NCI-H1436 (cell line): Measurements from ENCODE around the gene ARHGEF28.
A peak's percentile ranks its signal among the peaks of the same experiment; 100 is the strongest.

Experiments
- DNase-seq: peaks from one replicate; lab custom pipeline; 2025; lab: John Stamatoyannopoulos, UW

The ARHGEF28 gene

DNA sequence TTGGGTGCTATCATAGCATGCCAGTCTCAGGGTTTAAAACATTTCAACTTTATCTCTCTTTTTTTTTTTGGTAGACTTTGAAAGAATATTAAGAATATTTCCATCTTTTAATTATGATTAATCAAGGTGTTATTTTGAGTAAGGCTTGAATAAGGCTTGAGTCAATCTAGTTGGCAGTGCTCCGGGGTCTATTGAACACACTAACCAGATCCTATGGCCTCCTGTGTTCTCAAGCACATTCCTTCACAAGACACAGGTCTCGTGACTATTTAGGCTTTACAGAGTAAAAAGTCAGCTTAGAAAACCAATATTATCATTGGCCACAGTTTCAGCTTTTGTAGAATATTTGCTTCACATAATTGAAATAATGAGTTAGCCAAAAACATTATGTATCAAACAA lies 151.2 kb downstream of the ARHGEF28 start:
- DNase-seq: no peak

DNA sequence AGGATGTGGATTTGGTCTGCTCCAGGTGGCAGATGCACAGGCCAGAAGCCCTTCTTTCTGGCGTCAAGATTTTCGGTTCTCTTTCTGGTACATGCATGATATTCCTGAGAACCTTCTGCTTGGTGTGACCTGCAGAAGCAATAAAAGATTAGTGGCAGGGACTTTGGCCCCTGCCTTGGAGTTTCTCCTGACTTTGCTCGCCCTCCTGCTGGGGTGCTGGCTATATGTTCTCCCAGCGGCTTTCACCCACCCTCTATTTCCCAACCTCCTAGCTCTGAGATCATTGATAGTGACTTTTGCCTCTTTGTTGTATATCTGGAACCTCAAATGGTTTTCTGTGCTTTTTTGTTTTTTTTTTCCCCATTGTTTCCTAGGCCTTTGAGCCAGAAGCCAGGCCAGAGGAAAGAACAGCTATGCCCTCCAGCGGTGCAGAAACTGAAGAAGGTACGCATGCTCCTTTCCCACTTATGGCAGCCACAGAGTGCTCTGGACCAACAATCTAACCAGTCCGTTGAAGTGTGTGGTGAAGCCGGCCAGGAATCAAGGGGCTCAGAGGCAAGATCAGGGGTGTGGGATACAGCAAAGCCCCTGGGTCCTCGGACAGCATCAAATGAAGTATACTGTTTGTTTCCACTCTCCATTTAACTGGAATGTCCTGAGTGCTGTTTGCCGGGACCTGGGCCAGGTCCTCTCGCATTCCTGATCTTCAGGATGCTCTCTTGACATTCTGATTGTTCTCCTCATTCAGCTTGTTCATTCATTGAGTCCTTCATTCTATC lies 154.5 kb downstream of the ARHGEF28 start:
- DNase-seq: no peak

DNA sequence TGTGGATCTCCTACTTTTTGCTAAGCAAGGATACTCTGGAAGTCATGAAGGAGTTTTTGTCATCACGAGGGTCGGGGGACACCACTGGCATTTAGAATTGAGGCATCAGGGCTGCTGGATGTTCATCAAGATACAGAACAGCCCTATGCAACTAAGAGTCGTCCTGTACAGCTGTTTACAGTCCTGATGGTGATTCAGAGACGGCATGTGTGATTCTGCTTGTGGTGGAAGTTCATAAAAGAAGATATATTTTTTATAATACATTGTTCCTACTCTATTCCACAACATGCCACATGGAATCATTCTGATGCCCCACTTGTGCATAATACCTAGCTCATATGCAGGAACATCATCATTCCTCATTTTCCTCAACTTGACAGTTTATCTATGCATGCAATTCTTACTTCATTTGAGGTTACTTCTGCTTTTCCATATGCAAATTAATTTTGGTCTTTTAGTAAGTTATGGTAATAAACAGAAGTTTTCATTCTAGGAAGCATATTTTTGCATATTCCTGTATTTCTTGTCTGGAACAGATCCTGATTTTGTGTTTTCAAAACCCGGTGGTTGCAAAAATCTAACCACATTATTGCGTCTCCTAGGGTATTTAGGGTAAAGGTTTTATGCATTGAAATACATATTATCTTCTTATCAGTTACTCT lies 155.2 kb downstream of the ARHGEF28 start:
- no peak for DNase-seq

DNA sequence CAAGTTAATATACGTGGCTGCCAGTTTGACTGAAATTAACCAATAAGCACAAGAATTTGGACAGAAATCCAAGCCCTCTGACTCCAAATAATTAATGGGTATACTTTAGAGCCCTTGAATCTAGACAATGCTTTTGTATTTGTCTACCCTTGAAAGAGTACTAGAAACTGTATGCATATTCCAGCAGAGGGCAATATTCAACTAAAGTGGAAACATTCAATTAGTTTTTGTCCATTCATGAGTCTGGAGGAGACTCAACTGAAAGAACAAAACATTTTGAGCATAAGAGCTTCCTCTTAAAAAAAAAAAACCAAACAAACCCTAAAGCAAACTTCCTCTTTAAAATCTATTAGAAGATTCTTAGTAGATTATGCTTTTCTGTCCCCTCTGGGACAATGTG lies 157.8 kb downstream of the ARHGEF28 start:
- DNase-seq: peak; percentile 26

DNA sequence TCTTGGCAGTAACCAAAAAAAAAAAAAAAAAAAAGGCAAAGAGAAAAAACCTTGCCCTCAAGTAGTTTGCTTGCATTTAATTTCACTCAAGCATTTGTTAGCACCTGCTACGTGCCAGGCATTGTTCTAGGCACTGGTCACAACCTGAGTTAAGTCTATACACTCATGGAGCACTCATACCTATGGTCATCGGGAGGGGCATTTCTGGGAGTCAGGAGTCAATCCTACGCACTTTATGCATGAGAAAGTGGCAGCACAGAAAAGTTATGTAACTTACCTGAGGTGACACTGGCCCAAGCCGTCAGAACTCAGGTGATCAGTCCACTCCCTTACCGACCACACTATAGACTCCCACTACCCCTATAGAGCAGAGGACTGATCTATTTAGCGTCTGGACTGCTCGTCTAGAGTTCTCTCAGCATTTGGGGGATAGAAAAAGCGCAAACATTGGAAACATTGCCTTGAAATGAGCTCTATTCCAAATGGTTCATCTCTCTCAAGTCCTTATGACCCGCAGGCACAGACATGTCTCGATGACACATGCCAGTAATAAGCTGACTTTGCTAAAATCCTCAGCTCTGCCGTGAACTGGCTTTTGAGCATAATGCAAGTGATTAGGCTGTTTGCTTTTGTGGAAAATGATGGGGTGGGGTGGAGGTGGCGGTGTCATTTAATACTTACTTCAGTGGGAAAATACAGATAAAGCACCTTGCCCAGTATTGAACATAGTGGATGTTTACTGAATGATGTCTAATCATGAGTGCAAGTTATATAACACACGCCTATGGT lies 160.2 kb downstream of the ARHGEF28 start:
- DNase-seq: peak; percentile 56

DNA sequence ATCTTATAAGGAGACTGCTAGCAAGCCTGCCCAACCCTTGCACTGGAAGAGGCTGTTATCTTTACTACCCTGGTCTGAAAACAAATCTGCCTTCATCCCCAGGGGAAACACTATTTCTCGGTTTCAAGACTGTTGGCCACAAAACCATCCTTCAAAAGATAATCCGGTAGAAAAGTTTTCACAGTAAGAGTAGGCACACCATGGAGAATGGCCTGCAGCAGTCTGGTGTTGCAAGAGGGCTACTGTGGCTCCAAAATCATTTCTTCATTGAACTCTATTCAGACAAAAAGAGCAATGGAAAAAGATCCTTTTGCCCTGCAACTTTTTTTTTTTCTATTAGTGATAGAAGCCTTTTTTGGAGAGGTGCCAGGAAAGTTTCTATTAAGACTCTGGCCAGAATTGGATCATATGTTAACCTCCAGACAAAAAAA lies 163.9 kb downstream of the ARHGEF28 start:
- DNase-seq: no peak

DNA sequence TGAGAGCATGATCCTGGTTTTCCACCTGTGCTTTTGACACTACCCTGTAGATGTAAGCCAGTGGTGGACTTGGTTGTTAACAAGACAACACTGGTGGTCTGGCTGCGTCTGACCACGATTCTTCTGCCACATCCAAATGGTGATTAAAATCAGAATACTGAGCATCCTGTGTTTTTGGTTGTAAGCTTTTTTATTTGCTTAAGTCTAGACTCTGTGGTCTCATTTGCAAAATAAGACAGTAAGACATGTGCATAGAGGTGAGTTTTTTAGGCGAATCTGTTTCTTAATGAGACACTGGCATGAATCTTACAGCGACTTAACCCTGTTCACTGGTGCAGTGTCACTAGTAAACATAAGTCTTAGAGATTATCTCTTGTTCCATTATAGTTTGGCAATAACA lies 165.4 kb downstream of the ARHGEF28 start:
- DNase-seq: no peak

DNA sequence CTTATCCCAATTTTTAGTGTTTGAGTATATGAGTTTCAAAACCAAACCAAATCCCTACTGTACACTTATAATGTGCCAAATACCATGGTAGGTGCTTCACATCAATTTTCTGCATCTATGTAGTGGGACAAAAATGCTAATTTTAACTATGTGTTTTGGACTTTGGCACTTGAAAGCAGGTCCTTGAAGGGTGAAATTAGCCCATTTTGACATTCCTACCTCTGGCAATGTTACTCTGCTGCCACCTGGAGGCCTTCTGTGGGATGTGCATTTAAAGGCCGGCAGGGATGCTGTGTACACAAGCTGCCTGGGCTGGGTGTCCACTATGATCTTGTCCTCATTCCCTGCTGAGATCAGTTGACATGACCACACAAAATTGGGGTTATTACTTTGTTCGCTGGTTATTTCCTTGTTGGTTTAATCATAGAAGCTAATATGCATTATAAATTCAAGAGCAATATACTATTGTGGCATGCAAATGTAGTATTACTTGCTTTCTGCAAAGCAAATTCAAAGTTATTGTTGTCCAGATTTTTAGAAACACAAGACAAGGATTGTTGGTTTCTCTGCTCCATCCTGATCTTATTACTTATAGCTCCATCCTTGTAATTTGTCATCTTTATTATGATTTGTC lies 166.8 kb downstream of the ARHGEF28 start:
- peak; percentile 66 for DNase-seq

DNA sequence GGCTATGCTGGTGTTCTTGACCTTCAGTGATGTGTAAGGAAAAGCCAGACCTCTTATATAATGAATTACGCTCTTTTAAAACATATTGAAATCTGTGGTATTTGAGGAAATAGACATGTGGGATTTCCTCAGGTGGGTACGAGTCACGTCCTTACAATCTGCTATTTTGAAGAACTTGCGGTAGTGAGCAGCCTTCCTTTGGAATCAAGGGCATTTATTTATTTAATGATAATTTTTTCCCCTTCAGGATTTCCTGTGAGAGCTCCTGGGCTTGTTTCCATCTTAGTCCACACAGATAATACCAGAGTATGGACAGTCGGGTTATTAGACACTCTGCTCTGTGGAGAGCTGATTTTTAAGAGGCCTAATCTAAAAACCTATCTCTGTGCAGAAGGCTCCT lies 167.9 kb downstream of the ARHGEF28 start:
- DNase-seq: no peak

DNA sequence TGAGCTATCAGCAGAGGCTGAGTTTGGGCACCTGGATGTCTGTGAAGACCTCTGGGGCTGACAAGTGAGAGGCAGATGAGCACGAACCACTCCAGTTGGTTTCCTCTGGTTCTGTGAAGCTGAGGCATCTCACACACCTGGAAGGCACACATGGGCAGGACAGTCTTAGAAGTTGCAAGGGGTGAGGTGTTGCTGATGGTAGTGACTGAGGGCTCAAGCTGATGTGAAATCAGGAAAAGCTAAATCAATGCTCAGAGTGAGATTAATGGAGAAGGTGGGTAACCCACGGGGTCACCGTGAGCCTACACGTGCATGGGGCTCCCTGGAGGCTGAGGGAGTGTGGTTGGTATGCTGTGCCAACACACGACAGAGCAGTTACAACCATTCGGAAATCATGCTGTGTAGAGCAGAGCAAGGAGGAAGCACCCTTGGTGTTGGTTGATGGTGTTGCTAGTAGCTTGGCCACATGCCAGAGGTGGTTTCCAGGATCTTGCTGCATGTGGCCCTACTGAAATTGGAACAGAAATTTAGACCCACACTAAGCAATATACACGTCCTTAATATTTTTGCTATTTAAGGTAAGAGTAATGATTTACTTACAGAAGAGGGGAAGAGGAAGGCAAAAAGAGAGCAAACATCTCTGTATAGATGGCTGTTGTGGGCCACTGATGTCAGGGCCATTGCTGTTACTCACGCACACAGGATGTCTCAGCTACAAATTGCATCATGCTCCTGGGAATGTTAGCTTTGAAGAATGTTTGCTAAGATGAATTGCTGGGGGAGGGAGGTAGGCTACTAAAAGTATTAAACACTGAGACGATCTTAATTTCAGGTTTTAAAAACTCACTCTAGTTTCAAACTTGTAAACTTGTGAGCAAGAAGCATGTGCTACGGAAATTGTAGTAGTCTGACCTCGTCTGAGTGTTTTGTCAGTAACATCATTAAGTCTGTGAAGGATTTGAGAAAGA lies 170.5 kb downstream of the ARHGEF28 start:
- DNase-seq: no peak

DNA sequence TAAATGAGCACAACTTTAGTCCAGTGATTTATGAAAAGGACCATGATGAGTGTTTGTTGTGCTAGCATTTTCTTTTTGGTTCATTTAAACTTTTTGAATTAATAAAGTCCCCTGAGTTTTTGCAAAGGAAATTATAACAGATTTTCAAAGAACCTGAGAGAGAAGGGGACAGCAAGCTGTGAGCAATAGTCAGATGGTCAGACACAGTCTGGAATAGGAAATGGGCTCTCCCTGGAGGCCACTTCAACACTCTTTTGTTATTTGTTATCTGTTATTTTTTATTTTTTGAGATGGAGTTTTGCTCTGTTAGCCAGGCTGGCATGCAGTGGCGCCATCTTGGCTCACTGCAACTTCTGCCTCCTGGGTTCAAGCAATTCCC lies 171.1 kb downstream of the ARHGEF28 start:
- no peak for DNase-seq

DNA sequence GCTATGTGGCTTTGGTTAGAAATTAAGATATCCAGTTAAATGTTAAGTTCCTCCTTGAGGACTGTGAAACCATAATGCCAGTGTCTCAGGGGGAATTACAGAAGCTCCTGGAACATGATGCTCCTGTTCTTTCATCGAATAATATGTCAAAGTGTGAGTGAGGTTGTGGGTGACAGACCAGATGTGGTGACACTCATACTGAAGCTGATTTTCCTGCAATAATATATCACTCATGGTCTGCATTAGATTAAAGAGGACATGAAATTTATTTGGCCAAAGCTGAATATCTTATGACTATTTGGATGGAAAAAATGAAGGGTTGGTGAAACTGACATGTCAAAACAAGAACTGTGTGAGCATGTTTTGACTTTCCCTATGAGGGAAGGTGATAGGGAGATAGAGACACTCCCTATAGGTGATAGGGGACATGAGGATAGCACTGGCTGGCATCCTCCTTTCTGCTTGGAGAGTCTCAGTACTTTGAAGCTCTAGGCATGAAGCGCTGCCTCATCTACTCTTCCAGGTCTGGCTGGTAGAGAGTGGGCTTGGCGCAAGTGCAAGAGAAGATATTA lies 173.5 kb downstream of the ARHGEF28 start:
- no peak for DNase-seq

DNA sequence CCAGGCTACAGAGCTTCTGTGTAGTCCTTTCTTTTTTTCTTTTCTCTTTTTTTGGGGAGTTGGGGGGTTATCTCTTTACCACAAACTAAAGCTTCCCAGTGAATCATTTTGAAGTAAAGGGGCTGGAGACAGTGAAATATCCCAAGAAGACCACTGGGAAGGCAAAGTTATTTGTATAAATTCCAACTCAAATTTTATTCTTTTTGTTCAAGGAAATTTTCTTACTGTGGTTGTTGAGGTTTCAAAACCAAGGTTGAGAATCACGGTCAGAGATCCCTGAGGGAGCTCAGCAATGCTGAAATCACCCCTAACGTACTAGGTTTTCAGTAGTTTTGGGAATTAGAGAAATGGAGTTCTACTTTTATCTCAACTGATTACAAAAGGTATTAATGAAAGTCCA lies 175.7 kb downstream of the ARHGEF28 start:
- DNase-seq: no peak

DNA sequence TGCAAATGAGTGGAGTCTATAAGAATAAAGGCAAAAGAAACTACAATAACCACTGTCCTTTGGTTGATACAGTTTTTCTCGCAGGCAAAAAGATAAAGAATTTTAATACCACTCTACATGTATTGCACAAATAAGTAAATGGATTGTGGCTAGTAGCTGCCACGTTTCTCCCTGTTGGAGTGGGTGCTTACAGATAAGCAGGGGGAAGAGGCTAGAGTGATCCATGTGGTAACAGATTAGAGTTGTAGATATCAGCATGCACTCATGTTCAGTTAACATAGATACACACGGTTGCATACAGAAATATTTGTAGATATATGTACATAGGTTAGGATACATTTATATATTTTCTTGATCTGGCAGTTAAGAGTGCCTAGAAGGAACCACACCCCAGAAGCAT lies 179.5 kb downstream of the ARHGEF28 start:
- DNase-seq: no peak

DNA sequence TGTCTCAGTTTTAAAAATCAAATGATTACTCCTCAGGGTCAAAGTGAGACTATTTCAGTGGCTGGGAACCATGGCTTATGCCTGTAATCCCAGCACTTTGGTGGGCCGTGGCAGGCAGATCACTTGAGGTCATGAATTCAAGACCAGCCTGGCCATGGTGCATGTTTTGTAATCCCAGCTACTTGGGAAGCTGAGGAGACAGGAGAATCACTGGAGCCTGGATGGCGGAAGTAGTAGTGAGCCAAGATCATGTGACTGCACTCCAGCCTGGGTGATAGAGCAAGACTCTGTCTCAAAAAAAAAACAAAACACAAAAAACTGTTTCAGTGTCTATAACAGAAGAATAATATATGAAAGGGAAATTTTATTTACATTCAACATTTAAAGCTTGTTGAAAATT lies 182.9 kb downstream of the ARHGEF28 start:
- DNase-seq: no peak

DNA sequence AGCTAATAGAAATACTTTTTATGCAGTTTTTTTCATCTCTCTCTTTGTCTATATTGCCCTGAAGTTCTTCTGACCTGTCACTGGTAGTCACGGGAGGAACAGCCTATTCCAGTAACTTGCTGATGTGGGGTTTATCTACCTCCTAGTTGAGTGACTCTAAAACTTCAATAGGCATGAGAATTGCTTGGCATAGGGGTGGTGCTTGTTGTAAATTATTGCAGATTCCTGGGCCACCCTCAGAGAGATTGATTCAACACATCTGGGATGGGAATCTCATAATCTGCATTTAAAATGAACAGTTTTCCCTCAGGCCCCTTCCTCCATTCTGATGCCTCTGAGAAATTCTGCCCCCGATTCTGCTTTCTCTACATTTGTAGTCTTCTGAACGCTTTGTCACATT lies 184.4 kb downstream of the ARHGEF28 start:
- DNase-seq: no peak

DNA sequence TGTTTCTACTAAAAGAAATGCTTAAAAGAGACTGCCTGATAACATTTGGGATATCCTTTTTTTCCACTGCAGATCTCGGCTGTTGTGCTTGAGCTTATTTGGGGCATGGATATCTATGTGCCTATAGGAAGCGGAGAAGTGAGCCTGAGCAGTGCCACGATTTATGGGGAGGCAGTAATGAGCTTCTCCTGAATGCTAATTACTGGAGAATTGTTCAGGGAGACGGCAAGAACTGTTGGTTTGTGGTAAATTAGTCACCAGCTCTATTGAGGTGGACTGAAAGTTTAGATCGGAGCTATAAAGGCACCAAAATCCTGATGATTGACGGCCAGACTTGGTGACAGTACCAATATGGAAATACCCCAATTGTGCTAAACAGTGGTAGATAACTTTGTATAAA lies 186.5 kb downstream of the ARHGEF28 start:
- DNase-seq: no peak

DNA sequence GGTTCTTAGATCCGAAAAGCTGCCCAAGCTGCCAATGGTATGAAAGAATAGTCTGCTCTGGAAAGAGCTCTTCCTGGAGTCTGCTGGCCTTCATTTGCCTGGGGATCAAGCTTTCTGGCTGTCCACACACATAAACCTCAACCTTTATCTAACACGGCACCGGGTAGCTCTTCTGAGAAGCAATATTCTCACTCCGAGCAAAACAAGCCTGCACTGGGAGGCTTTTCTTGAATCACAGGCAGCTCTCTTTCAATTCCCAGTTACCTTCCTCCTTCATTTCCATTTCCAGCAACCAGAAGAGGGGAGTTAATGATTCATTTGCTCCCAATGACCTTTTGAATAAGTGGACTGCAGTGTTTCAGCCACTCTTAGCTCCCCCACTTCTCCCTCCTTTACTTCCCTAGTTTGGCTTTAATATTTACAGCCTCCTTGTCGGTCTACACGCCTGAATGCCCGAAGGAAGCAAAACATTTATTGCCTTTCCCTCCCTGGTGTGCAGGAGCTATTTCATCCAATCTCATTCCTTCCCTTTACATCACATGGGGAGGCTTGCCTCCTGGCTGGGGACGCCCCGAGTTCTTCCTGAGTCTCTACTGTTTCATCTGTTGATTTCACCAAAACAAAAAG lies 187.1 kb downstream of the ARHGEF28 start:
- DNase-seq: no peak

DNA sequence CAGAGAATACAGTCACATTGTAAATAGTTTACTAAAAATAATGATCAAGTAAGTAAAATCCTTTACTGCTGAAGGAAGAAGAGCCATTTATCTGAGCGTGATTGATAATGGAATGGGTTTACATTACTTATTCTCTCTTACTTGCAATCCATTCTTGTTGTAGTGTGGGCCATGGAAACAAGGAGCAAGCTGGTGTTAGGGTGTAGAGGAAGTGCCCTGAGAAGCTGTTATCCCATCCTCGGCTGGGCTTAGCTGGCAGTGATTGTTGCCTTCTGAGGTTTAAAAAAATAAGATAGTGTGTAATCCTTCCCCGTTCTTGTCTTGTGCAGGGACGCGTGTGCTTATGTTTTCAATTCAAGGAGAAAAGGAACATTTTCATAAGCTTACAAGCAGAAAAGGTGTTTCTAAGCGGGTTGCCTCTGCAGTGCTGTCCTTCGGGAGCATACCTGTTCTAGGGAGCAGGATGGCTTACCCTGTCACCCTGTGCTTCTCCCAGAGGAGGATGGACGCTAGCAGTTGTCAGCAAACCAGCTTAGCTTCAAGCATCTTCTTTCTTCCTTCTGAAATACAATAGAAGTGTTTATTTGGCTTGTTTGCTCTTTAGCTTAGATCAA lies 188.3 kb downstream of the ARHGEF28 start:
- no peak for DNase-seq

DNA sequence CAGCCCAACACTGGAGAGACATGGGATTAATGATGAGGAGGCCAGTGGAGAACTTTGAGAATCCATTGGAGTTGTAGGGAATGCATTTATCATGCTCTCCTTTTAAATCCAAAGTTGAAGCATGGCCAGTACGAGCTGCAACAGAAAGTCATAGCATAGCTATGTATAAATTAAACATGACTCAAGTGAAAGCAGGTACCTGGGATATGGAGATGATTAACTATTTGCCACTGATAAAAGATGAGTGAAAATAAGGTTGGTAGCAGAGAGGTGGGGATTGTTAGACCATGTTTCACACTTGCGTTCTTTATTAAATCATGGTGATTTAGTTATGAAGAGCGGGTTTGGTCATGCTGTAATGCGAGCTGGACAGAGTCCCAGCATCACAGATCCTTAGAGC lies 189.6 kb downstream of the ARHGEF28 start:
- DNase-seq: no peak
